HL-60 (cell line): ENCODE measurements around the gene MAP2K2.

Experiments used
- DNase-seq, 2 experiments: peaks; one replicate each; pipeline ENCODE4 v3.0.0-alpha.2; 2010 to 2020; ENCODE audit warnings: low read depth in 1 of 2, low spot score in 1 of 2
- H3K27ac ChIP-seq: fragments of 250-450 bp; sonication (Bioruptor Pico); replicated peaks from 2 replicates; pipeline ENCODE4 v1.5.1; 2020; ENCODE audit warnings: mild to moderate bottlenecking, moderate library complexity
- H3K27me3 ChIP-seq: fragments of 250-450 bp; sonication (Bioruptor Pico); 2 replicates; pipeline ENCODE4 v1.5.1; 2021; ENCODE audit warnings: mild to moderate bottlenecking, moderate library complexity; ENCODE audit not compliant: insufficient read depth, poor library complexity, severe bottlenecking
- H3K4me3 ChIP-seq: replicated peaks from 2 replicates; pipeline ENCODE4 v1.5.1; 2011; ENCODE audit warnings: mild to moderate bottlenecking, control low read depth, low read length; ENCODE audit not compliant: insufficient read depth
- GABPA ChIP-seq: IDR thresholded peaks from 2 replicates; pipeline ENCODE4 v1.6.1; 2012; ENCODE audit warnings: low read depth
- POLR2AphosphoS5 ChIP-seq: IDR thresholded peaks from 2 replicates; pipeline ENCODE4 v1.6.1; 2012; ENCODE audit warnings: low read depth
- SPI1 ChIP-seq: IDR thresholded peaks from 2 replicates; pipeline ENCODE4 v1.6.1; 2012; ENCODE audit warnings: low read depth, mild to moderate bottlenecking, borderline replicate concordance
- TF ChIP-seq, protein P1 (sequence below): IDR thresholded peaks from one replicate; pipeline ENCODE4 v1.5.1; 2011; ENCODE audit warnings: low read length, control low read depth, inconsistent platforms; ENCODE audit not compliant: insufficient read depth
- TF ChIP-seq, protein P2 (sequence below): IDR thresholded peaks from 2 replicates; pipeline ENCODE4 v1.6.1; 2012; ENCODE audit warnings: low read depth; ENCODE audit not compliant: insufficient replicate concordance

The MAP2K2 gene

GRCh38 chr19:4121815-4122214 is 2.1 kb downstream of the MAP2K2 start:
- Histone ChIP-seq H3K27ac (no peak overlapping the region), H3K27me3 (no peaks in the 10 kb centered on the region), H3K4me3 (no peak overlapping the region)
- DNase-seq: no peak
- TF ChIP-seq, protein P1, sequence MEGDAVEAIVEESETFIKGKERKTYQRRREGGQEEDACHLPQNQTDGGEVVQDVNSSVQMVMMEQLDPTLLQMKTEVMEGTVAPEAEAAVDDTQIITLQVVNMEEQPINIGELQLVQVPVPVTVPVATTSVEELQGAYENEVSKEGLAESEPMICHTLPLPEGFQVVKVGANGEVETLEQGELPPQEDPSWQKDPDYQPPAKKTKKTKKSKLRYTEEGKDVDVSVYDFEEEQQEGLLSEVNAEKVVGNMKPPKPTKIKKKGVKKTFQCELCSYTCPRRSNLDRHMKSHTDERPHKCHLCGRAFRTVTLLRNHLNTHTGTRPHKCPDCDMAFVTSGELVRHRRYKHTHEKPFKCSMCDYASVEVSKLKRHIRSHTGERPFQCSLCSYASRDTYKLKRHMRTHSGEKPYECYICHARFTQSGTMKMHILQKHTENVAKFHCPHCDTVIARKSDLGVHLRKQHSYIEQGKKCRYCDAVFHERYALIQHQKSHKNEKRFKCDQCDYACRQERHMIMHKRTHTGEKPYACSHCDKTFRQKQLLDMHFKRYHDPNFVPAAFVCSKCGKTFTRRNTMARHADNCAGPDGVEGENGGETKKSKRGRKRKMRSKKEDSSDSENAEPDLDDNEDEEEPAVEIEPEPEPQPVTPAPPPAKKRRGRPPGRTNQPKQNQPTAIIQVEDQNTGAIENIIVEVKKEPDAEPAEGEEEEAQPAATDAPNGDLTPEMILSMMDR: no peak
- no peak for TF ChIP-seq SPI1
- TF ChIP-seq, protein P2, sequence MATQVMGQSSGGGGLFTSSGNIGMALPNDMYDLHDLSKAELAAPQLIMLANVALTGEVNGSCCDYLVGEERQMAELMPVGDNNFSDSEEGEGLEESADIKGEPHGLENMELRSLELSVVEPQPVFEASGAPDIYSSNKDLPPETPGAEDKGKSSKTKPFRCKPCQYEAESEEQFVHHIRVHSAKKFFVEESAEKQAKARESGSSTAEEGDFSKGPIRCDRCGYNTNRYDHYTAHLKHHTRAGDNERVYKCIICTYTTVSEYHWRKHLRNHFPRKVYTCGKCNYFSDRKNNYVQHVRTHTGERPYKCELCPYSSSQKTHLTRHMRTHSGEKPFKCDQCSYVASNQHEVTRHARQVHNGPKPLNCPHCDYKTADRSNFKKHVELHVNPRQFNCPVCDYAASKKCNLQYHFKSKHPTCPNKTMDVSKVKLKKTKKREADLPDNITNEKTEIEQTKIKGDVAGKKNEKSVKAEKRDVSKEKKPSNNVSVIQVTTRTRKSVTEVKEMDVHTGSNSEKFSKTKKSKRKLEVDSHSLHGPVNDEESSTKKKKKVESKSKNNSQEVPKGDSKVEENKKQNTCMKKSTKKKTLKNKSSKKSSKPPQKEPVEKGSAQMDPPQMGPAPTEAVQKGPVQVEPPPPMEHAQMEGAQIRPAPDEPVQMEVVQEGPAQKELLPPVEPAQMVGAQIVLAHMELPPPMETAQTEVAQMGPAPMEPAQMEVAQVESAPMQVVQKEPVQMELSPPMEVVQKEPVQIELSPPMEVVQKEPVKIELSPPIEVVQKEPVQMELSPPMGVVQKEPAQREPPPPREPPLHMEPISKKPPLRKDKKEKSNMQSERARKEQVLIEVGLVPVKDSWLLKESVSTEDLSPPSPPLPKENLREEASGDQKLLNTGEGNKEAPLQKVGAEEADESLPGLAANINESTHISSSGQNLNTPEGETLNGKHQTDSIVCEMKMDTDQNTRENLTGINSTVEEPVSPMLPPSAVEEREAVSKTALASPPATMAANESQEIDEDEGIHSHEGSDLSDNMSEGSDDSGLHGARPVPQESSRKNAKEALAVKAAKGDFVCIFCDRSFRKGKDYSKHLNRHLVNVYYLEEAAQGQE: no peak
- no peak for TF ChIP-seq POLR2AphosphoS5
- TF ChIP-seq GABPA: no peak

DNA sequence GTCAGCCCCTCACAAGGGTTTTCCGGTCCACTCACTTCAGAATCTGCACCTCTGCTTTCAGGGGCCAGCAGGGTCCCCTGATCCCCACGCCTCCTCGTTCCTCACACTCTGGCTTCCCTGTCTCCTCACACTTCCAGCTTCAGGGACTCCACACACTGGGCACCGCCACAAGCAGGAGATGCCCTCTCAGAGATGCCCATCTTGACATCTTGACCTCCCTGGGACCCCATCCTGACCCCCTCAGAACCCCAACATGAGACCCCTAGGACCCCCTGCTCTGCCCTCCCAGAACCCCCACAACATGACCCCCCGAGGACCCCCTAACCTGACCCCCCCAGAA is 2.7 kb downstream of the MAP2K2 start:
- Histone ChIP-seq H3K27ac (no peak overlapping the region), H3K27me3 (no peaks in the 10 kb centered on the region), H3K4me3 (no peak overlapping the region)
- TF ChIP-seq, protein P1: no peak
- TF ChIP-seq GABPA: no peak
- TF ChIP-seq, protein P2: no peak
- no peak for TF ChIP-seq POLR2AphosphoS5
- no peak for TF ChIP-seq SPI1
- DNase-seq: no peak

DNA sequence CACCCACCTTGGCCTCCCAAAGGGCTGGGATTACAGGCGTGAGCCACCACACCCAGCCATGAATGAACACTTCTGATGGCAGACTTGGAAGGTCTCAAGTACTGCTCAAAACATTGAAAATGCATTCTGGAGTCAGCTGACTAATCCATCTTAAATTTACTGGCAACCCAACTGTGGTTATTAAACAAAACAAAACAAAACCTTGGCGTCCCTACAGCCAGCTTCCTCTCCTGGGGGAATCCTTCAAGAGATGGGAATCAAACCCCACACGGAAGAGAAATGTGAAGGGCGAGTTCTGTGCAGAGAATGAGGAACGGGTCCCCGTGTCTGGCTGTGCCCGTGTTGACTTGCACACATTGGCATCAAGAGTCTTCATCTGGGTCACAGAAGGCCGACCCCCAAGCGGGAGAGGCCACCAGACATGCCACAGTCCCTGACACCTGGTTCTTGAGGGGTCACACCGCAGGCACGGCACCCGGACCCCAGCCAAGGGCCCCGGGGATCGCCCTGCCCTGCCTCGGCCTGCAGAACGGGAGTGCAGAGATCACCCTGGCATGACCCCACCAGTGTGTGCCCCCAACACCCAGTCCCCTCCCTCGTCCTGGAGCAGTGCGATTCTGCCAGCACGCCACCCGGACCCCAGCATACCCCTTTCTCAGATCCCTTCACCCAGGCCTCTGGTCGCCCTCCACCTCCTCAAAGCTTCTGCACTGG is 3.2 kb downstream of the MAP2K2 start:
- H3K27ac ChIP-seq: no peak overlapping the region

More for the DNA sequence above, 3.2 kb downstream of the MAP2K2 start:
- H3K27me3 ChIP-seq: no peaks in the 10 kb centered on the region
- H3K4me3 ChIP-seq: no peak overlapping the region
- DNase-seq: no peak
- TF ChIP-seq, protein P2: no peak
- TF ChIP-seq GABPA: no peak
- TF ChIP-seq, protein P1: no peak
- no peak for TF ChIP-seq POLR2AphosphoS5
- no peak for TF ChIP-seq SPI1
